Progenitor cell of endocrine pancreas (in vitro differentiated cells): Measurements from ENCODE around the gene ALDH1L2. TPM values are rescaled to one million over a fixed set of nuclear protein-coding genes. Genes with fewer than 3 reads are reported as not detected.
"Not testable (repeated sequence)": the region's sequence is repeated elsewhere in the genome, so short reads cannot be mapped to it uniquely, and the experiment has no call there.

Source experiments
- DNase-seq: peaks from one replicate; pipeline ENCODE4 v3.0.0; 2021; ENCODE audit warnings: low spot score; ENCODE audit not compliant: unreplicated experiment
- H3K27ac Mint-ChIP-seq: 2 replicates; pipeline ENCODE4 v1.8.0; 2021; ENCODE audit warnings: mild to moderate bottlenecking, moderate library complexity, mixed read lengths
- H3K27me3 Mint-ChIP-seq: 2 replicates; pipeline ENCODE4 v1.8.0; 2021; ENCODE audit warnings: mixed read lengths
- H3K36me3 Mint-ChIP-seq: 2 replicates; pipeline ENCODE4 v1.8.0; 2022; ENCODE audit warnings: mixed read lengths; ENCODE audit not compliant: insufficient read depth
- H3K4me1 Mint-ChIP-seq: 2 replicates; pipeline ENCODE4 v1.8.0; 2021; ENCODE audit warnings: low read depth, mixed read lengths
- H3K4me3 Mint-ChIP-seq: 2 replicates; pipeline ENCODE4 v1.8.0; 2021; ENCODE audit warnings: low read depth, mild to moderate bottlenecking, moderate library complexity, mixed read lengths
- H3K9me3 Mint-ChIP-seq: 2 replicates; pipeline ENCODE4 v1.8.0; 2021; ENCODE audit warnings: low read depth, mixed read lengths
- total RNA-seq: library from RNA; stranded (reverse); gene quantifications from 2 replicates; pipeline ENCODE4 v1.2.1, GENCODE V29; 2021
- TF ChIP-seq, protein P1 (sequence below): fragments of 200-600 bp; sonication (generic); IDR thresholded peaks from one replicate; pipeline ENCODE4 v1.5.0; 2021; ENCODE audit warnings: antibody characterized with exemption, mild to moderate bottlenecking; ENCODE audit not compliant: unreplicated experiment

The ALDH1L2 gene
- total RNA-seq, 1 donor from 2014 or later, result 0.69 TPM

DNA sequence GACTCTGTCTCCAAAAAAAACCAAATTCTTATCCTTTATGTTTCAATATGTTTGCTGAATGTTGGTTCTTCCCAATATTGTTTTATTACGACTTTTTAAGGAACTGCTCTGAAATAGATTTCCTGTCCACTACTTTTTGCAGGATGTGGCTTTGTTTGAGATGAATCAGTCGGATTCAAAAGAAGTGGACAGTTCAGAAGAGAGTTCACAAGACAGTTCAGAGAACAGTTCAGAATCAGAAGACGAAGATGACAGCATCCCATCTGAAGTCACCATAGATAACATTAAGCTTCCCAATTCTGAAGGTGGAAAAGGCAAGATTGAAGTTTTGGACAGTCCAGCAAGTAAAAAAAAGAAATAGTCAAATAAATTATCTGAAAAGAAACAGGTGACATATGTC lies 89.9 kb downstream of the ALDH1L2 start:
- Mint-ChIP-seq H3K36me3 (peaks cover 30% of the 10 kb centered on the region), H3K27me3 (no peaks in the 10 kb centered on the region), H3K4me1 (no peaks in the 10 kb centered on the region), H3K27ac (no peak overlapping the region), H3K9me3 (no peaks in the 10 kb centered on the region), H3K4me3 (no peak overlapping the region)
- TF ChIP-seq, protein P1, sequence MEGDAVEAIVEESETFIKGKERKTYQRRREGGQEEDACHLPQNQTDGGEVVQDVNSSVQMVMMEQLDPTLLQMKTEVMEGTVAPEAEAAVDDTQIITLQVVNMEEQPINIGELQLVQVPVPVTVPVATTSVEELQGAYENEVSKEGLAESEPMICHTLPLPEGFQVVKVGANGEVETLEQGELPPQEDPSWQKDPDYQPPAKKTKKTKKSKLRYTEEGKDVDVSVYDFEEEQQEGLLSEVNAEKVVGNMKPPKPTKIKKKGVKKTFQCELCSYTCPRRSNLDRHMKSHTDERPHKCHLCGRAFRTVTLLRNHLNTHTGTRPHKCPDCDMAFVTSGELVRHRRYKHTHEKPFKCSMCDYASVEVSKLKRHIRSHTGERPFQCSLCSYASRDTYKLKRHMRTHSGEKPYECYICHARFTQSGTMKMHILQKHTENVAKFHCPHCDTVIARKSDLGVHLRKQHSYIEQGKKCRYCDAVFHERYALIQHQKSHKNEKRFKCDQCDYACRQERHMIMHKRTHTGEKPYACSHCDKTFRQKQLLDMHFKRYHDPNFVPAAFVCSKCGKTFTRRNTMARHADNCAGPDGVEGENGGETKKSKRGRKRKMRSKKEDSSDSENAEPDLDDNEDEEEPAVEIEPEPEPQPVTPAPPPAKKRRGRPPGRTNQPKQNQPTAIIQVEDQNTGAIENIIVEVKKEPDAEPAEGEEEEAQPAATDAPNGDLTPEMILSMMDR, result no peak
- DNase-seq, result no peak

DNA sequence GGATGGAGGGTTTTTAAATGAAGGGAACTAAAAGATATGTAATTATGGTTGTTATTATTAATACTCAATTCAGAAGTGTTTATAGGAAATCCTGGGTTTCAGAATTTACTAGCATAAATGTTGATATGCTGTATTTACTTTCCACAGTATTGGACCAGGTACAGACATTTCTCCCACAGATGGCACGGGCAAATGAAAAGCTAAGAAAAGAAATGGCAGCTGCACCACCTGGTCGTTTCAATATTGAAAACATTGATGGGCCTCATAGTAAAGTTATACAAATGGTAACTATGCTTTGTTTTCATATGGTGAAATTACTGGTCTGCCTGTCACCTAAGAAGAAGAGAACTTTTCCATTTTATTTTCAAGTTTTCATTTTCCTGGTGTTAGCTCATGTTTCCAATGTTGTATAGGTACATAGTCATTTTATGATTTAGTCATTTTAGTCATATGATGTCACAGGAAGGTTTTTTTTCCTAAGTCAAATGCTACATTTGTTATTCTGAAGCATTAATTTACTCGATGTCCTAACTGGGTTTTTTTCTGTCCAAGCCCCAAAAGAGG lies 92.6 kb downstream of the ALDH1L2 start:
- no peaks in the 10 kb centered on the region for H3K9me3 Mint-ChIP-seq
- H3K36me3 Mint-ChIP-seq, result peaks cover 17% of the 10 kb centered on the region
- no peak overlapping the region for H3K27ac Mint-ChIP-seq
- no peaks in the 10 kb centered on the region for H3K27me3 Mint-ChIP-seq
- DNase-seq, result no peak
- H3K4me3 Mint-ChIP-seq, result no peak overlapping the region
- TF ChIP-seq, protein P1, result no peak
- peaks cover 14% of the 10 kb centered on the region for H3K4me1 Mint-ChIP-seq

DNA sequence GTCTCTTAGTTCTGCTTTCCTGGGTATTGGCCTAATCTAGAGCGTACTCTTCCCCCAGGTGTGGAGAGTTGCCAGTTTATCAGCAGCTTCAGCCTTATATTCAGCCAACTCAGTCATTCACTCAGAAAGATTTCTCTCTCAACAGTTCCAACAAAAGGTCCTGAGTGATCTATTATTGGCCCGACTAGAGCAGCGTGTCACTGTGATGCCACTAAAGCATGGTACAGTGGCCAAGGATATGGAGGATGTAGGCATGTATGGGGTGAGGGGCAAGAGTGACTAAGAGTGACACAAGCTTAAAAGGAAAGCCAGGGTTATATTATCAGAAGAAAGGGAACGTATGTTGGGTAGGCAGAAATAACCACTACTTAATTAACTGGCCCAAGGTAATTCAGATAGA lies 93.3 kb downstream of the ALDH1L2 start:
- DNase-seq, result no peak
- TF ChIP-seq, protein P1, result no peak
- Mint-ChIP-seq H3K4me1 (peaks cover 15% of the 10 kb centered on the region), H3K9me3 (no peaks in the 10 kb centered on the region), H3K27ac (no peak overlapping the region), H3K36me3 (peaks cover 17% of the 10 kb centered on the region), H3K4me3 (no peak overlapping the region), H3K27me3 (no peaks in the 10 kb centered on the region)

DNA sequence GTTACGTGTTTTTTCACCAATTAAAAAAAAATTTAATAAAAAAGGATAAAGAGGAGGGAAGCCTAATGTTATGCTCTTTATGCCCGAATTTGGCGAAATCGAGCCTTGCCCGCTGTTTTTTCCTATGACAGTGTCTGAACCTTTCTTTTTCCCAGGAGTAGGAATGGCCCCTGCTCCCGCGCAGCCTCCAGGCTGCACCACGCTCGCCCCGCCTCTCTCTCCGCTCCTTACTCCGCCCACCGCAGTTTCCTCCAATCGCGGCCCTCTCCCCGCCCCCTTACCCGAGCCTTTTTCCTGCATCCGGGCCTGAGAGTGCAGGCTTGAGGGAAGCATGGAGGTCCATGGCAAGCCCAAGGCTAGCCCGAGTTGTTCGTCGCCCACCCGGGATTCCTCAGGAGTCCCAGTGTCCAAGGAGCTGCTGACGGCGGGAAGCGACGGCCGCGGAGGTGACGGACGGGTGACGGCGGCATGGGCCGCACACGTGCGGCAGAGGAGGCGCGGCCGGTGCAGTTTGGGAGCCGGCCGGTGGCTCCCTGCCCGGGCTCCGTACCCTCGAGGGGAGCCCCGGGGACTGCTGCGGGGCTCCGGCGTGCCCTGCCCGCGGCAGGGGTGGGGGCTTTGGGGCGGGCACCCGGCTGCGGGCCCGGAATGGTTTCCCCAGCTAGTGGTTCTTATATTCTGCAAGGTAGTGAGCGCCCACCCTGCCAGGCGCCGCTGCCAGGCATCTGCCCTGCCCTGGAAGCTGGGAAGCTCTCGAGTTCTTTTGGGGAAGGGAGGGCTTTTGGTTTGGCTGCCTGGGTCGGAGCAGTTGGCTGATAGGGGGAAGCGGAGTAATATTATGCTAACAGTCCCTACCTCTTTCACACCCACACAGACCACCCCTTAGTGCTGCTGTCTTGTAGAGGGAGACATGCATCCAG lies 98.0 kb downstream of the ALDH1L2 start, which contains the start of gene NOPCHAP1:
Gene NOPCHAP1 (plus strand): TSS at position 295 of the 920 bp plus-strand sequence. CDS start 37 bp downstream, at position 332.
- Mint-ChIP-seq H3K36me3 (peaks cover 4% of the 10 kb centered on the region), H3K27ac (peak within 1 kb of the TSS; percentile 81), H3K9me3 (no peaks in the 10 kb centered on the region), H3K4me1 (peaks cover 16% of the 10 kb centered on the region), H3K27me3 (no peaks in the 10 kb centered on the region), H3K4me3 (peak within 1 kb of the TSS; percentile 85)
- TF ChIP-seq, protein P1, result no peak
- peak; percentile 84 for DNase-seq

DNA sequence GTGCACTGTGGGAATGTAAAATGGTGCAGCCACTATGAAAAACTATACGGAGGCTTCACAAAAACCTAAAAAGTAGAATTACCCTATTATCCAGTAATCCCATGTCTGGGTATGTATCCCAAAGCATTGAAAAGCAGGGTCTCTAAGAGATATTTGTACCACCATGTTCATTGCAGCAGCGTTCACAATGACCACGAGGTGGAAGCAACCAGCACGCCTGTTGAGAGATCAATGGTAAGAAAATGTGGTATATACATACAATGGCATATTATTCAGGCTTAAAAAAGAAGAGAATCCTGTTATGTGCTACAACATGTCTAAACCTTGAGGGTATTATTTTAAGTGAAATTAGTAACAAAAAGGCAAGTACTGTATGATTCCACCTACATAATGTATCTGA lies 99.1 kb downstream of the ALDH1L2 start:
- H3K27ac Mint-ChIP-seq, result no peak overlapping the region
- no peaks in the 10 kb centered on the region for H3K27me3 Mint-ChIP-seq
- peaks cover 16% of the 10 kb centered on the region for H3K4me1 Mint-ChIP-seq
- no peak for DNase-seq
- H3K36me3 Mint-ChIP-seq, result peaks cover 4% of the 10 kb centered on the region
- H3K9me3 Mint-ChIP-seq, result no peaks in the 10 kb centered on the region
- peak overlapping the region; percentile 85 for H3K4me3 Mint-ChIP-seq
- TF ChIP-seq, protein P1, result no peak

DNA sequence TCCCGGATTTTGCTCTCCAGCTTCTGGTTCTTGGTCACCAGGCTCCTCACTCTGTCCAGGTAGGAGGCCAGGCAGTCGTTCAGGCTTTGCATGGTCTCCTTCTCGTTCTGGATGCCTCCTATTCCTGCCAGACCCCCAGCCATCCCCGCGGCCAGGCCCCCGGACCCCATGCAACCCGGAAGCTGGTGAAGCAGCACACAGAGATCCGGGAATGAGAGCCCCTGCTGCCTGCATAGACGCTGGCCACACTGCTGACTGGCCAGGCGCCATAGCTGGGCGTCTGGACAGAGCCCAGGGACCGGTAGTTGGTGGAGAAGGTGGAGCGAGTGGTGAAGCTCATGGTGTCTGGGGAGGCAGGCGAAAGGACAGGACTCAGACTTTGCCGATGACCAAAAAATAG lies 106.6 kb downstream of the ALDH1L2 start:
- H3K9me3 Mint-ChIP-seq, H3K4me3 Mint-ChIP-seq: not testable (repeated sequence)

More for the DNA sequence above, 106.6 kb downstream of the ALDH1L2 start:
- not testable (repeated sequence) for H3K27ac Mint-ChIP-seq, DNase-seq, H3K27me3 Mint-ChIP-seq, H3K36me3 Mint-ChIP-seq, H3K4me1 Mint-ChIP-seq
